PC-9 (cell line): ENCODE measurements around the gene PWWP2B. TPM values are rescaled to one million over a fixed set of nuclear protein-coding genes. Genes with fewer than 3 reads are reported as not detected.

Experiments
- BruUV-seq: library from RNA; stranded (reverse); fragments of 400-500 nt; replicated peaks from 2 replicates; lab custom pipeline; 2021; lab: Mats Ljungman, UMichigan
- CTCF ChIA-PET: fragments of 300-600 bp; sonication (Branson Sonifier 250); formaldehyde crosslinking; loops from one replicate; lab custom pipeline; 2022; ENCODE audit warnings: antibody characterized with exemption; lab: Charles Lee
- POLR2A ChIA-PET: fragments of 300-600 bp; sonication (Branson Sonifier 250); formaldehyde crosslinking; loops from one replicate; lab custom pipeline; 2022; ENCODE audit warnings: antibody characterized with exemption; ENCODE audit not compliant: unreplicated experiment; lab: Charles Lee
- DNase-seq, 2 experiments: peaks; one replicate each; pipeline versions ENCODE4 v3.0.0 to v3.0.0-alpha.2; 2015 to 2022; ENCODE audit warnings: mixed read lengths in 1 of 2
- H2AFZ ChIP-seq: fragments of 200-600 bp; sonication (generic); 2 replicates; pipeline ENCODE4 v1.8.1; 2017; ENCODE audit warnings: antibody characterized with exemption
- H3F3A ChIP-seq: fragments of 200-600 bp; sonication (generic); 2 replicates; pipeline ENCODE4 v1.8.1; 2017; ENCODE audit warnings: antibody characterized with exemption, mild to moderate bottlenecking, low read depth; ENCODE audit not compliant: insufficient read depth
- H3K27ac ChIP-seq: fragments of 200-600 bp; sonication (generic); 2 replicates; pipeline ENCODE4 v1.6.1; 2016; ENCODE audit warnings: mixed run types
- H3K27me3 ChIP-seq: fragments of 200-600 bp; sonication (generic); 2 replicates; pipeline ENCODE4 v1.6.1; 2016; ENCODE audit warnings: low read depth, mixed run types; ENCODE audit not compliant: insufficient read depth
- H3K36me3 ChIP-seq: fragments of 200-600 bp; sonication (generic); 2 replicates; pipeline ENCODE4 v1.6.1; 2016; ENCODE audit warnings: low read depth, mixed run types
- H3K4me1 ChIP-seq: fragments of 200-600 bp; sonication (generic); replicated peaks from 2 replicates; pipeline ENCODE4 v1.6.1; 2016; ENCODE audit warnings: mixed run types; ENCODE audit not compliant: insufficient read depth
- H3K4me2 ChIP-seq: fragments of 200-600 bp; sonication (generic); 2 replicates; pipeline ENCODE4 v1.6.1; 2017; ENCODE audit warnings: mixed run types
- H3K4me3 ChIP-seq: fragments of 200-600 bp; sonication (generic); 2 replicates; pipeline ENCODE4 v1.6.1; 2016; ENCODE audit warnings: mixed run types
- H3K79me2 ChIP-seq: fragments of 200-600 bp; sonication (generic); 2 replicates; pipeline ENCODE4 v1.6.1; 2017; ENCODE audit warnings: low read depth, mixed run types
- H3K9me2 ChIP-seq: fragments of 200-600 bp; sonication (generic); 2 replicates; pipeline ENCODE4 v1.8.1; 2017; ENCODE audit warnings: mild to moderate bottlenecking; ENCODE audit not compliant: insufficient read depth
- H3K9me3 ChIP-seq: fragments of 200-600 bp; sonication (generic); 2 replicates; pipeline ENCODE4 v1.8.1; 2016; ENCODE audit warnings: low read depth; ENCODE audit not compliant: insufficient read depth
- H4K20me1 ChIP-seq: fragments of 200-600 bp; sonication (generic); 2 replicates; pipeline ENCODE4 v1.8.1; 2017; ENCODE audit not compliant: insufficient read depth
- EZH2 ChIP-seq: fragments of 200-600 bp; sonication (generic); IDR thresholded peaks from 2 replicates; pipeline ENCODE4 v1.8.0; 2017; ENCODE audit warnings: antibody characterized with exemption, low read depth
- intact Hi-C: fragments of 100-400 bp; cut with micrococcal nuclease; formaldehyde crosslinking; loops from one replicate; pipeline ENCODE4 v1.10.0; 2022; ENCODE audit not compliant: unreplicated experiment
- total RNA-seq: library from RNA; stranded (reverse); gene quantifications from 2 replicates; pipeline ENCODE4 v1.2.3, GENCODE V29; 2021
- TF ChIP-seq, protein P1 (sequence below): fragments of 200-600 bp; sonication (generic); conservative IDR thresholded peaks from 2 replicates; pipeline ENCODE4 v1.6.1; 2017; ENCODE audit warnings: mixed run types, antibody characterized with exemption, mild to moderate bottlenecking, moderate library complexity

Gene PWWP2B
- total RNA-seq, 1 experiment from 2014 or later: 16.9 TPM

DNA sequence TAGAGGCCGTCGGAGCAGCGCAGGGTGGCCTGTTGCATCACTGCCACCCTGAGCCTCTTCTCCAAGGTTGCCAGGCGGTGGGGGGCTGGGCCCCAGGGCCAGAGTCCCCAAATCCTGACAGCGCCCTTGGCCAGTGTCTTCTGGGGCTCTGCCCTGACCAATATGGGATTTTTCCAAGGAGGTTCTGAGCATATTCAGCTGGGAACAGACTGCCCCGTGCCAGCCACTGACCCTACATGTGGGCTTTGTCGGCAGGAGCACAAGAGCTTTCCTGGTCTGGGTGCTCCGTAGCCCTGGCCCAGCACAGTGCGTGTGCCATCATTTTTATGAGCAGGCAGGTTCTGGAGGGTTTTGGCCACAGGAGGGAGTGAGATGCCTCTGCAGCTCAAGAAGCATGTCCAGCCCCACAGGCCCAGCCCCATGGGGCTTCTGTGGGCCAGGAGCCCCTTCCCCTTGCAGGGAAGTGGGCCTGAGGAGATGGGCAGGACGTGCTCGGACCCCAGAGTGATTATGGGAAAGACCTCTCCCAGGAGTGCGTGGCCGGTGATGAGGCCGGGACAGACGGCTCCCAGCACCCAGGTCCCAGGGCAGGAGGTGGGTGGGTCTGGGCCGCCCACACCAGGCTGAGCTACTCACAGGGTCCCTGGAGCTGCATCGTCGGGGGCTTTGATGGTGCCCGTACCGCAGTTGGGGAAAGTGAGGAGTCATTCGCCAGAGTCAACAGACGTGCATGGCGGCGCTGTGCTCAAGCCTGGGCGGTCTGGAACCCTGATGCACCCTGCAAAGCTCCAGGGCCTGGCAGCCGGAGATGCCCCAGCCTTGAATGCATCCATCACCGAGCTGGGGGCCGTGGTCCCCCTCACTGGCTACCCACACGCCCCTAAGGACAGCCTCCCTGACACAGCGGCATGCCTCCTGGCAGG is 66.6 kb downstream of the PWWP2B start:
- CTCF ChIA-PET: no interaction called here
- no peak overlapping the region for H3K4me2 ChIP-seq
- no peak overlapping the region for H2AFZ ChIP-seq
- TF ChIP-seq, protein P1, sequence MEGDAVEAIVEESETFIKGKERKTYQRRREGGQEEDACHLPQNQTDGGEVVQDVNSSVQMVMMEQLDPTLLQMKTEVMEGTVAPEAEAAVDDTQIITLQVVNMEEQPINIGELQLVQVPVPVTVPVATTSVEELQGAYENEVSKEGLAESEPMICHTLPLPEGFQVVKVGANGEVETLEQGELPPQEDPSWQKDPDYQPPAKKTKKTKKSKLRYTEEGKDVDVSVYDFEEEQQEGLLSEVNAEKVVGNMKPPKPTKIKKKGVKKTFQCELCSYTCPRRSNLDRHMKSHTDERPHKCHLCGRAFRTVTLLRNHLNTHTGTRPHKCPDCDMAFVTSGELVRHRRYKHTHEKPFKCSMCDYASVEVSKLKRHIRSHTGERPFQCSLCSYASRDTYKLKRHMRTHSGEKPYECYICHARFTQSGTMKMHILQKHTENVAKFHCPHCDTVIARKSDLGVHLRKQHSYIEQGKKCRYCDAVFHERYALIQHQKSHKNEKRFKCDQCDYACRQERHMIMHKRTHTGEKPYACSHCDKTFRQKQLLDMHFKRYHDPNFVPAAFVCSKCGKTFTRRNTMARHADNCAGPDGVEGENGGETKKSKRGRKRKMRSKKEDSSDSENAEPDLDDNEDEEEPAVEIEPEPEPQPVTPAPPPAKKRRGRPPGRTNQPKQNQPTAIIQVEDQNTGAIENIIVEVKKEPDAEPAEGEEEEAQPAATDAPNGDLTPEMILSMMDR: no peak
- TF ChIP-seq EZH2: no peak
- no peaks in the 10 kb centered on the region for H3K79me2 ChIP-seq
- DNase-seq: no peak
- intact Hi-C loops: loop anchor here (5.0 kb wide), 1 partner anchor 129 kb away; no protein-coding TSS in a partner anchor
- no peaks in the 10 kb centered on the region for H3K9me2 ChIP-seq
- H3K27me3 ChIP-seq: no peaks in the 10 kb centered on the region
- POLR2A ChIA-PET: no interaction called here
- H3K4me1 ChIP-seq: peaks cover 11% of the 10 kb centered on the region; the same call in 1 of the 2 replicates
- no peak overlapping the region for H3K27ac ChIP-seq
- H4K20me1 ChIP-seq: no peaks in the 10 kb centered on the region
- no peaks in the 10 kb centered on the region for H3K9me3 ChIP-seq
- BruUV-seq: no TSS peak
- H3K4me3 ChIP-seq: no peak overlapping the region
- no peaks in the 10 kb centered on the region for H3K36me3 ChIP-seq
- no peaks in the 10 kb centered on the region for H3F3A ChIP-seq

DNA sequence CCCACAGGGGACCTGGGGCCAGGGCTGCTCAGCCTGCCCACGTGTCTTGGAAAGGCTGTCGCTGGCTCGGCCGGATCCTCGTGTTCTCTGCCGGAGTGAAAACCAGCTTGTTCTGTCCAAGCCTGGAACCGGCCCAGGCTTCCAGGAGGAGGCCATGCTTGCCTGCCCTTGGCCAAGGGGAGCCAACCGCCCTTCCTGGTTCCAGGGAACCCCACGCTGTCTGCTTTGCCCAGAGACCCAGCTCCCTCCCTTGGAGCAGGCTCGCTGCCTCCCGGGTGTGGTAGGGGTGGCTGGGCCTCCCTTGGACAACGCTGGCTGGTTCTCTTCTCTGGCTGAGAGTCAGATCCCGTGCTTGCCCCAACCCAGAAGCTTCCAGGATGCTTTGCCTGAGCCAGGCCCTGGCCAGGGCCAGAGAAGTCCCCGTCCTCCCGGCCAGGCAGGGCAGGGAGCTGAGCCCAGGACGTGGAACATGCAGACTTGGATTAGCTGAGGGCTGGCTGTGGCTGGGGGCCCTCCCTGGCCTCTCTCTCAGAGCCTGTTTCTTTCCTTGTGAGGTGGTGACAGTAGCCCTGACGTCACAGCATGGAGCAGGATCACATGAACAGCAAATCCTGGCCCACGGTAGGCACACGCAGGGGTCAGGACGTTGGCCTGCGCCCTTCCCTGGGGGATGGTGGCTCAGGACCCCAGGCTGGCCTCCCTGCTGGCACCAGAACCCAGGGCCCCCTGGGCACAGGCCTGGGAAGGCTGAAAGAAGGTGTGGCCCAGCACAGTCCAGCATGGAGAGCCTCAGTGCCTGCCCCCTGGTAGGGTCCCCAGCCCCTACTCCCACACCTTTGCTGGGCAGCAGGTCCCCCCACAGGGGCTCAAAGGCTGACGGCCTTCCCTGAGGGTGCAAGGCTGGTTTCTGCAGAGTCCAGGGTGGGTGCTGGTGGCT is 67.5 kb downstream of the PWWP2B start:
- Histone ChIP-seq H2AFZ (no peak overlapping the region), H3K4me1 (peaks cover 11% of the 10 kb centered on the region; the same call in 1 of the 2 replicates), H3K27me3 (no peaks in the 10 kb centered on the region), H3K27ac (no peak overlapping the region), H3K4me2 (no peak overlapping the region), H3F3A (no peaks in the 10 kb centered on the region), H3K79me2 (no peaks in the 10 kb centered on the region), H3K9me3 (no peaks in the 10 kb centered on the region), H3K9me2 (no peaks in the 10 kb centered on the region), H3K4me3 (no peak overlapping the region), H3K36me3 (no peaks in the 10 kb centered on the region), H4K20me1 (no peaks in the 10 kb centered on the region)
- CTCF ChIA-PET: no interaction called here
- TF ChIP-seq, protein P1: no peak
- TF ChIP-seq EZH2: no peak
- no peak for DNase-seq
- POLR2A ChIA-PET: no interaction called here
- intact Hi-C loops: loop anchor here (5.0 kb wide), 1 partner anchor 128 kb away; no protein-coding TSS in a partner anchor
- BruUV-seq: no TSS peak

DNA sequence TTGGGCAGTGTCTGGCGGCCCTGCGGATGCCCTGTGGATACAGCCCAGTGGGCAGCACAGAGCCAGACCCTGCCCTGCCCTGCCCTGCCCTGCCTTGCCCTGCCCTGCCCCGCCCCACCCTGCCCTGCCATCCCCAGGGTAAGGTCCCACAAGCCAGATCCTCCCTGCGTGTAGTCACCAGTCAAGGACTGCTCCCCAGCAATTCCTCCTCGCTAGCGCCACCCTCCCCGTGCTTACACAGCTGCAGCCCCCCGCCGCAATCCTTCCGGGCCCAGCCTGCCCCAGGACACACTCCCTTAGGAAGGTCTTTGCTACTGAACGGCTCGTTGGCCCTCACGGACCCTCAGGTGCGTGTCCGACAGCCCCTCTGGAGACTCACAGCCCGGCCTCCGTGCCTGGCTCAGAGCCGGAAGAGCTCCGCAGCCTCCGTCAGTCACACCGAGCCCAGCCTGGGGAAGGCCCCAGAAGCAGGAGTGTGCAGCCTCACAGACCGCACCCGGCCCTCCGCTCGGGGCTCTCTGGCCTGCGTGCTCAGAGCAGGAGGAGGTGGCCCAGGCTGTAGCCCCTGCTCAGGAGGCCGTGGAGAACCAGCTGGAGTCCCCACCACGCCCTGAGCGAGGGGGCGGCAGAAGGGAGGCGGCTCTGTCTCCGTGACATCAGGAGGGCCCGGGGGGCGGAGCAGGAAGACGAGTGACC is 68.3 kb downstream of the PWWP2B start:
- no peak for DNase-seq
- no peak for TF ChIP-seq EZH2
- TF ChIP-seq, protein P1: no peak
- Histone ChIP-seq H3K4me1 (peaks cover 11% of the 10 kb centered on the region; the same call in 1 of the 2 replicates), H3K79me2 (no peaks in the 10 kb centered on the region), H2AFZ (no peak overlapping the region), H3K9me2 (no peaks in the 10 kb centered on the region), H3K27ac (no peak overlapping the region), H3K4me2 (no peak overlapping the region), H3K9me3 (no peaks in the 10 kb centered on the region), H3K36me3 (no peaks in the 10 kb centered on the region), H3K4me3 (no peak overlapping the region), H3F3A (no peaks in the 10 kb centered on the region), H4K20me1 (no peaks in the 10 kb centered on the region), H3K27me3 (no peaks in the 10 kb centered on the region)
- ChIA-PET CTCF (no interaction called here), POLR2A (no interaction called here)
- intact Hi-C loops: no loop called here
- BruUV-seq: no TSS peak
